Esophagus muscularis mucosa (tissue), 4 donors: ENCODE measurements around the gene KCNJ12. TPM values are rescaled to one million over a fixed set of nuclear protein-coding genes. Genes with fewer than 3 reads are reported as not detected.

Source experiments
- DNase-seq: peaks from one replicate; pipeline ENCODE4 v3.0.0-alpha.2; 2017; ENCODE audit errors: extremely low spot score
- H3K27ac ChIP-seq, 4 donors: fragments of 200-600 bp; sonication (generic); replicated peaks in 1 of 4; 1 replicate in 3 of 4; 2 replicates in 1 of 4; pipeline ENCODE4 v1.5.1; 2016 to 2019; ENCODE audit warnings: mild to moderate bottlenecking in 1 of 4
- H3K27me3 ChIP-seq, 4 donors: fragments of 200-600 bp; sonication (generic); one replicate each; pipeline versions ENCODE4 v1.5.1 to v1.6.0; 2016 to 2019
- H3K36me3 ChIP-seq, 4 donors: fragments of 200-600 bp; sonication (generic); one replicate each; pipeline ENCODE4 v1.5.1; 2016 to 2019
- H3K4me1 ChIP-seq, 4 donors: fragments of 200-600 bp; sonication (generic); one replicate each; pipeline ENCODE4 v1.5.1; 2016 to 2019
- H3K4me3 ChIP-seq, 4 donors: fragments of 200-600 bp; sonication (generic); 1 replicate in 2 of 4; 2 replicates in 2 of 4; pipeline ENCODE4 v1.5.1; 2016 to 2019; ENCODE audit warnings: mild to moderate bottlenecking in 4 of 4, moderate library complexity in 1 of 4
- H3K9me3 ChIP-seq, 4 donors: fragments of 200-600 bp; sonication (generic); 1 replicate in 3 of 4; 2 replicates in 1 of 4; pipeline ENCODE4 v1.5.1; 2016 to 2019
- CTCF ChIP-seq, 3 experiments: fragments of 200-600 bp in 2 of 3; fragments of 450-650 bp in 1 of 3; sonication (generic) in 2 of 3; IDR thresholded peaks; one replicate each; pipeline ENCODE4 v1.5.1; 2017 to 2019; ENCODE audit warnings: antibody characterized with exemption in 3 of 3, mild to moderate bottlenecking in 2 of 3, moderate library complexity in 1 of 3
- EP300 ChIP-seq: sonication (generic); formaldehyde crosslinking; IDR thresholded peaks from one replicate; pipeline ENCODE4 v1.6.1; 2017; ENCODE audit warnings: antibody characterized with exemption
- POLR2A ChIP-seq: fragments of 450-650 bp; IDR thresholded peaks from one replicate; pipeline ENCODE4 v1.6.1; 2017; ENCODE audit warnings: antibody characterized with exemption, moderate library complexity, mild to moderate bottlenecking, low read depth
- POLR2AphosphoS5 ChIP-seq, 2 donors: sonication (generic); formaldehyde crosslinking; IDR thresholded peaks; one replicate each; pipeline ENCODE4 v1.6.1; 2017; ENCODE audit warnings: antibody characterized with exemption in 2 of 2
- WGBS: methylation state at CpG from one replicate; pipeline ENCODE4 v1.1.5; 2018; 5-methylcytosine and 5-hydroxymethylcytosine counted together
- intact Hi-C: fragments of 100-400 bp; cut with DNase I; formaldehyde crosslinking; loops from one replicate; pipeline ENCODE4 v1.15.1; 2023
- total RNA-seq, 4 donors: library from RNA; depleted of rRNA; stranded (reverse); fragments of >200 nt; gene quantifications; one replicate each; pipeline versions ENCODE4 v1.1.0 to v1.2.1, GENCODE V29; 2016

Gene KCNJ12
- total RNA-seq, 4 donors from 2014 or later, result 0.83 to 2.1 (median 1.5) TPM

GRCh38 chr17:21357281-21357680 lies 18.9 kb upstream of the KCNJ12 start:
- intact Hi-C loops, result no loop called here
- Histone ChIP-seq H3K4me3 (no peak overlapping the region), H3K27me3 (no peaks in the 10 kb centered on the region), H3K36me3 (no peaks in the 10 kb centered on the region), H3K4me1 (peaks cover 4 to 22% (median 12%) of the 10 kb centered on the region in 4 donors), H3K9me3 (no peaks in the 10 kb centered on the region), H3K27ac (no peak overlapping the region)
- TF ChIP-seq EP300 (no peak), CTCF (IDR thresholded peaks at IDR 0.05) (no peak), POLR2A (no peak), POLR2AphosphoS5 (IDR thresholded peaks at IDR 0.05) (no peak)
- no peak for DNase-seq
- 71% methylated on average over 5 of the region's 5 CpGs for WGBS

GRCh38 chr17:21357696-21358656 lies 18.2 kb upstream of the KCNJ12 start:
- Histone ChIP-seq H3K36me3 (no peaks in the 10 kb centered on the region), H3K27ac (no peak overlapping the region), H3K4me1 (peaks cover 4 to 22% (median 12%) of the 10 kb centered on the region in 4 donors), H3K4me3 (no peak overlapping the region), H3K9me3 (no peaks in the 10 kb centered on the region), H3K27me3 (no peaks in the 10 kb centered on the region)
- DNase-seq, result no peak
- intact Hi-C loops, result no loop called here
- TF ChIP-seq POLR2AphosphoS5 (IDR thresholded peaks at IDR 0.05) (no peak), CTCF (IDR thresholded peaks at IDR 0.05) (no peak), POLR2A (no peak), EP300 (no peak)
- WGBS, result 59% methylated on average over 6 of the region's 10 CpGs

- WGBS, result 72% methylated on average over 7 of the region's 12 CpGs
- no peaks in the 10 kb centered on the region for H3K9me3 ChIP-seq
- intact Hi-C loops, result no loop called here
- peaks cover 4 to 22% (median 12%) of the 10 kb centered on the region in 4 donors for H3K4me1 ChIP-seq
- H3K27me3 ChIP-seq, result no peaks in the 10 kb centered on the region
- H3K4me3 ChIP-seq, result no peak overlapping the region
- DNase-seq, result no peak
- no peaks in the 10 kb centered on the region for H3K36me3 ChIP-seq
- no peak overlapping the region for H3K27ac ChIP-seq
- TF ChIP-seq POLR2A (no peak), EP300 (no peak), CTCF (IDR thresholded peaks at IDR 0.05) (no peak), POLR2AphosphoS5 (IDR thresholded peaks at IDR 0.05) (no peak)
Measured at GRCh38 chr17:21358682-21359482, 17.3 kb upstream of the KCNJ12 start.

- intact Hi-C loops, result no loop called here
- no peak for DNase-seq
- Histone ChIP-seq H3K4me3 (no peak overlapping the region), H3K9me3 (no peaks in the 10 kb centered on the region), H3K27ac (no peak overlapping the region), H3K27me3 (no peaks in the 10 kb centered on the region), H3K36me3 (no peaks in the 10 kb centered on the region), H3K4me1 (peaks cover 4 to 22% (median 12%) of the 10 kb centered on the region in 4 donors)
- 82% methylated on average over 9 of the region's 9 CpGs for WGBS
- TF ChIP-seq POLR2A (no peak), EP300 (no peak), POLR2AphosphoS5 (IDR thresholded peaks at IDR 0.05) (no peak), CTCF (IDR thresholded peaks at IDR 0.05) (no peak)
Measured at GRCh38 chr17:21359483-21359840, 16.7 kb upstream of the KCNJ12 start.
